ENCODE data around the gene MAGI1. TPM values are rescaled to one million over a fixed set of nuclear protein-coding genes. Genes with fewer than 3 reads are reported as not detected.

MAGI1 gene
- total and polyA plus RNA-seq, 4 donors: 9.9 to 88.1 (median 24.6) TPM

DNA sequence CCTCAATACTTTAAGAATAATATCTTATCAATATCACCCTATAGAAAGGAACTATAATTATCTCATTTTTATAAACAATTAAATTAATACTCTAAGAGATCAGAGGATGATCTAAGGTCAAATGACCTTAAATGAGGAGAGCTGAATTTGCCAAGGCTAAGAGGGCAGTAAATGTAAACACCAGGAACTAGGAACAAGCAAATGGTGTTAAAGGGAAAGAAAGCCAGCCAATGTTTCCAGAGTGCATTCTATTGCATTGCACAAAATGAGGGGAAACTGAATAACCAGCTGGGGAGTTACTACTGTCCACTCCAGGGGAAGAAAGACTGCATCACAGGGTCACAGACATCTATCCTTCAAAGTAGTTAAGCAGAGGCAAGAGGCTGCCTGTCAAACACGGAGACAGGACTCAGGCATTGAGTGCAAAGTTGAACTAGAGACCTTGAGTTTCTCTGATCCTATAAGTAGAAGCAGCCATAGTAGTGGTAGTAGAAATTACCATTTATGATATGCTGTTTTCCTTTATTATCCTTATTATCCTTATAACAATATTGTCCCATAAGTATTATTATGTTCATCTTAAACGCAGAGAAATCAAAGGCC, 466.4 kb downstream of the MAGI1 start:
- Histone ChIP-seq H3K9ac (ENCODE audit: insufficient read depth in 1 of 2, low read length in 2 of 2) (no peak overlapping the region), H3K4me3 (no peak overlapping the region), H3K27ac (ENCODE audit: low read depth in 1 of 2, low read length in 1 of 2) (no peak overlapping the region), H3K4me1 (ENCODE audit: control insufficient read depth in 5 of 5, insufficient read depth in 5 of 5, low read length in 5 of 5) (peaks cover 0 to 17% (median 0%) of the 10 kb centered on the region in 5 donors), H3K9me3 (ENCODE audit: control insufficient read depth in 4 of 4, insufficient read depth in 3 of 4, low read length in 3 of 4) (no peaks in the 10 kb centered on the region), H3K36me3 (ENCODE audit: control insufficient read depth in 4 of 4, insufficient read depth in 4 of 4, low read length in 4 of 4) (no peaks in the 10 kb centered on the region), H3K27me3 (ENCODE audit: control insufficient read depth in 3 of 3, insufficient read depth in 3 of 3, low read length in 2 of 3) (no peaks in the 10 kb centered on the region)
- ATAC-seq (ENCODE audit: insufficient read depth, low FRiP score) (no peak), DNase-seq (no peak)
- 80 to 84% methylated on average over 2 of the region's 2 CpGs for WGBS, 2 donors
- TF ChIP-seq CTCF (IDR thresholded peaks at IDR 0.05; ENCODE audit: control extremely low read depth, extremely low read depth): no peak

GRCh38 chr3:65569845-65570405, 468.8 kb downstream of the MAGI1 start:
- Histone ChIP-seq H3K9me3 (ENCODE audit: control insufficient read depth in 4 of 4, insufficient read depth in 3 of 4, low read length in 3 of 4) (no peaks in the 10 kb centered on the region), H3K36me3 (ENCODE audit: control insufficient read depth in 4 of 4, insufficient read depth in 4 of 4, low read length in 4 of 4) (no peaks in the 10 kb centered on the region), H3K4me3 (no peak overlapping the region), H3K4me1 (ENCODE audit: control insufficient read depth in 5 of 5, insufficient read depth in 5 of 5, low read length in 5 of 5) (peaks cover 0 to 13% (median 0%) of the 10 kb centered on the region in 5 donors), H3K9ac (ENCODE audit: insufficient read depth in 1 of 2, low read length in 2 of 2) (no peak overlapping the region), H3K27me3 (ENCODE audit: control insufficient read depth in 3 of 3, insufficient read depth in 3 of 3, low read length in 2 of 3) (no peaks in the 10 kb centered on the region), H3K27ac (ENCODE audit: low read depth in 1 of 2, low read length in 1 of 2) (no peak overlapping the region)
- no peak for DNase-seq
- no peak for ATAC-seq (ENCODE audit: insufficient read depth, low FRiP score)
- no peak for TF ChIP-seq CTCF (IDR thresholded peaks at IDR 0.05; ENCODE audit: control extremely low read depth, extremely low read depth)
- 92 to 94% methylated on average over 3 of the region's 3 CpGs for WGBS, 2 donors

- Histone ChIP-seq H3K4me1 (ENCODE audit: control insufficient read depth in 5 of 5, insufficient read depth in 5 of 5, low read length in 5 of 5) (peaks cover 0 to 19% (median 0%) of the 10 kb centered on the region in 5 donors), H3K9ac (ENCODE audit: insufficient read depth in 1 of 2, low read length in 2 of 2) (no peak overlapping the region), H3K27me3 (ENCODE audit: control insufficient read depth in 3 of 3, insufficient read depth in 3 of 3, low read length in 2 of 3) (no peaks in the 10 kb centered on the region), H3K4me3 (no peak overlapping the region), H3K36me3 (ENCODE audit: control insufficient read depth in 4 of 4, insufficient read depth in 4 of 4, low read length in 4 of 4) (no peaks in the 10 kb centered on the region), H3K27ac (ENCODE audit: low read depth in 1 of 2, low read length in 1 of 2) (peak overlapping the region in 1 of 2 donors; percentile 60), H3K9me3 (ENCODE audit: control insufficient read depth in 4 of 4, insufficient read depth in 3 of 4, low read length in 3 of 4) (no peaks in the 10 kb centered on the region)
- ATAC-seq (ENCODE audit: insufficient read depth, low FRiP score) (no peak), DNase-seq (no peak)
- 91 to 94% methylated on average over 1 of the region's 1 CpG for WGBS, 2 donors
- TF ChIP-seq CTCF (IDR thresholded peaks at IDR 0.05; ENCODE audit: control extremely low read depth, extremely low read depth): no peak
Observed at GRCh38 chr3:65569129-65569528, 469.6 kb downstream of the MAGI1 start.

Measured in lung (tissue), 12 donors.